HEK293 (cell line): ENCODE data around the gene VPS35L.

Experiments
- CTCF ChIA-PET: fragments of 350-600 bp; formaldehyde crosslinking; extraction: SDS; loops from one replicate; lab custom pipeline; 2021; ENCODE audit warnings: antibody characterized with exemption; lab: Yijun Ruan, JAX
- POLR2A ChIA-PET: fragments of 300-600 bp; formaldehyde crosslinking; extraction: SDS; loops from one replicate; lab custom pipeline; 2020; ENCODE audit warnings: antibody characterized with exemption, inconsistent platforms; lab: Yijun Ruan, JAX
- H3K27ac ChIP-seq: fragments of 200-500 bp; sonication (Bioruptor generic); 2 replicates; pipeline ENCODE4 v1.5.1; 2014; ENCODE audit warnings: low read depth, low read length, control low read depth, inconsistent platforms; ENCODE audit errors: extremely low read depth
- H3K36me3 ChIP-seq, 2 experiments: fragments of 200-500 bp in 1 of 2; sonication (Bioruptor generic) in 1 of 2; 1 replicate in 1 of 2; 2 replicates in 1 of 2; pipeline ENCODE4 v1.5.1; 2014 to 2017; ENCODE audit warnings: inconsistent platforms in 2 of 2, low read length in 2 of 2; ENCODE audit not compliant: control insufficient read depth in 2 of 2, insufficient read depth in 1 of 2
- H3K4me1 ChIP-seq: fragments of 200-500 bp; sonication (Bioruptor generic); 2 replicates; pipeline ENCODE4 v1.5.1; 2014; ENCODE audit warnings: mild to moderate bottlenecking, low read length, inconsistent platforms; ENCODE audit not compliant: control insufficient read depth, insufficient read depth
- H3K4me3 ChIP-seq: 2 replicates; pipeline ENCODE4 v1.5.1; 2011; ENCODE audit warnings: low read depth, mild to moderate bottlenecking, control low read depth, low read length, moderate library complexity
- H3K9me3 ChIP-seq: fragments of 200-500 bp; sonication (Bioruptor generic); 2 replicates; pipeline ENCODE4 v1.5.1; 2014; ENCODE audit warnings: low read depth, low read length, inconsistent platforms; ENCODE audit not compliant: control insufficient read depth, insufficient read depth
- GLIS2 ChIP-seq: fragments of 450-650 bp; formaldehyde crosslinking; IDR thresholded peaks from 2 replicates; pipeline ENCODE4 v1.5.1; 2016; ENCODE audit warnings: missing biosample characterization, missing genetic modification characterization
- OVOL3 ChIP-seq: fragments of 450-650 bp; formaldehyde crosslinking; IDR thresholded peaks from 2 replicates; pipeline ENCODE4 v1.5.1; 2016; ENCODE audit warnings: missing biosample characterization, missing genetic modification characterization
- SP3 ChIP-seq: fragments of 450-650 bp; formaldehyde crosslinking; IDR thresholded peaks from 2 replicates; pipeline ENCODE4 v1.5.1; 2016; ENCODE audit warnings: missing biosample characterization, missing genetic modification characterization
- SP7 ChIP-seq: fragments of 450-650 bp; formaldehyde crosslinking; IDR thresholded peaks from 2 replicates; pipeline ENCODE4 v1.5.1; 2016; ENCODE audit warnings: missing biosample characterization, missing genetic modification characterization
- ZBTB7A ChIP-seq: fragments of 450-650 bp; formaldehyde crosslinking; IDR thresholded peaks from 2 replicates; pipeline ENCODE4 v1.5.1; 2016; ENCODE audit warnings: low read depth, missing biosample characterization, missing genetic modification characterization
- ZFP41 ChIP-seq: fragments of 450-650 bp; formaldehyde crosslinking; IDR thresholded peaks from 2 replicates; pipeline ENCODE4 v1.5.1; 2016; ENCODE audit warnings: missing biosample characterization, missing genetic modification characterization, borderline replicate concordance
- ZIC2 ChIP-seq: fragments of 450-650 bp; formaldehyde crosslinking; IDR thresholded peaks from 2 replicates; pipeline ENCODE4 v1.5.1; 2016; ENCODE audit warnings: missing biosample characterization, missing genetic modification characterization
- ZNF112 ChIP-seq: fragments of 450-650 bp; formaldehyde crosslinking; IDR thresholded peaks from 2 replicates; pipeline ENCODE4 v1.5.0; 2017; ENCODE audit warnings: missing biosample characterization, missing genetic modification characterization
- ZNF211 ChIP-seq: fragments of 450-650 bp; formaldehyde crosslinking; IDR thresholded peaks from 2 replicates; pipeline ENCODE4 v1.5.1; 2016; ENCODE audit warnings: low read depth, missing biosample characterization, missing genetic modification characterization
- ZNF23 ChIP-seq: fragments of 450-650 bp; formaldehyde crosslinking; IDR thresholded peaks from 2 replicates; pipeline ENCODE4 v1.5.1; 2016; ENCODE audit warnings: missing biosample characterization, missing genetic modification characterization, borderline replicate concordance
- ZNF266 ChIP-seq: fragments of 450-650 bp; formaldehyde crosslinking; IDR thresholded peaks from 2 replicates; pipeline ENCODE4 v1.5.1; 2016; ENCODE audit warnings: missing biosample characterization, missing genetic modification characterization, low read depth
- ZNF514 ChIP-seq: fragments of 450-650 bp; formaldehyde crosslinking; IDR thresholded peaks from 2 replicates; pipeline ENCODE4 v1.5.1; 2016; ENCODE audit warnings: missing biosample characterization, missing genetic modification characterization
- ZNF544 ChIP-seq: fragments of 450-650 bp; formaldehyde crosslinking; IDR thresholded peaks from 2 replicates; pipeline ENCODE4 v1.5.0; 2017; ENCODE audit warnings: missing biosample characterization, missing genetic modification characterization
- ZNF561 ChIP-seq: fragments of 450-650 bp; IDR thresholded peaks from 2 replicates; pipeline ENCODE4 v1.5.1; 2018; ENCODE audit warnings: missing biosample characterization, missing genetic modification characterization, borderline replicate concordance
- ZNF701 ChIP-seq: fragments of 450-650 bp; formaldehyde crosslinking; IDR thresholded peaks from 2 replicates; pipeline ENCODE4 v1.5.1; 2016; ENCODE audit warnings: missing biosample characterization, missing genetic modification characterization
- ZNF747 ChIP-seq: fragments of 450-650 bp; formaldehyde crosslinking; IDR thresholded peaks from 2 replicates; pipeline ENCODE4 v1.5.1; 2016; ENCODE audit warnings: missing biosample characterization, missing genetic modification characterization
- ZNF830 ChIP-seq: fragments of 450-650 bp; IDR thresholded peaks from 2 replicates; pipeline ENCODE4 v1.5.0; 2018; ENCODE audit warnings: missing biosample characterization, missing genetic modification characterization, low read depth, mild to moderate bottlenecking, moderate library complexity
- ZSCAN16 ChIP-seq: fragments of 450-650 bp; formaldehyde crosslinking; IDR thresholded peaks from 2 replicates; pipeline ENCODE4 v1.5.1; 2016; ENCODE audit warnings: missing biosample characterization, missing genetic modification characterization
- TF ChIP-seq, protein P1 (sequence below): fragments of 450-650 bp; formaldehyde crosslinking; IDR thresholded peaks from 2 replicates; pipeline ENCODE4 v1.5.0; 2017; ENCODE audit warnings: missing biosample characterization, missing genetic modification characterization, borderline replicate concordance
- TF ChIP-seq, protein P2 (sequence below): fragments of 450-650 bp; formaldehyde crosslinking; IDR thresholded peaks from 2 replicates; pipeline ENCODE4 v1.5.1; 2016; ENCODE audit warnings: missing biosample characterization, missing genetic modification characterization
- TF ChIP-seq, protein P3 (sequence below): fragments of 450-650 bp; formaldehyde crosslinking; IDR thresholded peaks from 2 replicates; pipeline ENCODE4 v1.5.1; 2016; ENCODE audit warnings: missing biosample characterization, missing genetic modification characterization
- TF ChIP-seq, protein P4 (sequence below): fragments of 450-650 bp; formaldehyde crosslinking; IDR thresholded peaks from 2 replicates; pipeline ENCODE4 v1.5.1; 2016; ENCODE audit warnings: missing biosample characterization, missing genetic modification characterization
- TF ChIP-seq, protein P5 (sequence below): fragments of 450-650 bp; formaldehyde crosslinking; IDR thresholded peaks from 2 replicates; pipeline ENCODE4 v1.5.1; 2016; ENCODE audit warnings: missing biosample characterization, missing genetic modification characterization

Gene VPS35L

DNA sequence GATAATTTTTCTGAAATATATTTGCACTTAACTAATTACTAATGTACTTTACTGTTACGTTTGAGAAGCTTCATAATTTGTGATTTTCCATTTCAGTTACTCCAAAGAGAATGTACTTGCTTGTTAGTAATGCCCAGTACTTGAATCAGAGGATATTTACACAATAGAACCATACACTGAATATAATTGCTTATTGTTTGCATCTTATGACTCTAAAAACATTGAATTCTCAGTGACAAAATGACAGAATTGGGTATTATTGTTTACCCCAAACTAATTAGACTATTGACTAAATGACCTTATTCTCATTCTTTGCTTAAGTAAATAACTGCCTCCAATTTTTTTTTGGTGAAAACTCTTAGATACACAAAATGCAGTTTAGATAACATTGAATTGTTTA, 22.9 kb upstream of the VPS35L start:
- Histone ChIP-seq H3K4me3 (no peak overlapping the region), H3K36me3 (peaks cover 30 to 83% of the 10 kb centered on the region in 2 experiments), H3K27ac (no peak overlapping the region), H3K4me1 (no peaks in the 10 kb centered on the region), H3K9me3 (no peaks in the 10 kb centered on the region)
- ChIA-PET POLR2A (no interaction called here), CTCF (interaction anchor here (0.6 kb wide), 1 partner anchor 27 kb away, joined by 3 read pairs; no protein-coding TSS in a partner anchor)
- no peak for TF ChIP-seq OVOL3 (tag by site-specific recombination)
- TF ChIP-seq ZNF211 = no peak
- TF ChIP-seq ZSCAN16 (tag by site-specific recombination) = no peak
- TF ChIP-seq, protein P1, sequence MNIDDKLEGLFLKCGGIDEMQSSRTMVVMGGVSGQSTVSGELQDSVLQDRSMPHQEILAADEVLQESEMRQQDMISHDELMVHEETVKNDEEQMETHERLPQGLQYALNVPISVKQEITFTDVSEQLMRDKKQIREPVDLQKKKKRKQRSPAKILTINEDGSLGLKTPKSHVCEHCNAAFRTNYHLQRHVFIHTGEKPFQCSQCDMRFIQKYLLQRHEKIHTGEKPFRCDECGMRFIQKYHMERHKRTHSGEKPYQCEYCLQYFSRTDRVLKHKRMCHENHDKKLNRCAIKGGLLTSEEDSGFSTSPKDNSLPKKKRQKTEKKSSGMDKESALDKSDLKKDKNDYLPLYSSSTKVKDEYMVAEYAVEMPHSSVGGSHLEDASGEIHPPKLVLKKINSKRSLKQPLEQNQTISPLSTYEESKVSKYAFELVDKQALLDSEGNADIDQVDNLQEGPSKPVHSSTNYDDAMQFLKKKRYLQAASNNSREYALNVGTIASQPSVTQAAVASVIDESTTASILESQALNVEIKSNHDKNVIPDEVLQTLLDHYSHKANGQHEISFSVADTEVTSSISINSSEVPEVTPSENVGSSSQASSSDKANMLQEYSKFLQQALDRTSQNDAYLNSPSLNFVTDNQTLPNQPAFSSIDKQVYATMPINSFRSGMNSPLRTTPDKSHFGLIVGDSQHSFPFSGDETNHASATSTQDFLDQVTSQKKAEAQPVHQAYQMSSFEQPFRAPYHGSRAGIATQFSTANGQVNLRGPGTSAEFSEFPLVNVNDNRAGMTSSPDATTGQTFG (tag by site-specific recombination) = no peak

DNA sequence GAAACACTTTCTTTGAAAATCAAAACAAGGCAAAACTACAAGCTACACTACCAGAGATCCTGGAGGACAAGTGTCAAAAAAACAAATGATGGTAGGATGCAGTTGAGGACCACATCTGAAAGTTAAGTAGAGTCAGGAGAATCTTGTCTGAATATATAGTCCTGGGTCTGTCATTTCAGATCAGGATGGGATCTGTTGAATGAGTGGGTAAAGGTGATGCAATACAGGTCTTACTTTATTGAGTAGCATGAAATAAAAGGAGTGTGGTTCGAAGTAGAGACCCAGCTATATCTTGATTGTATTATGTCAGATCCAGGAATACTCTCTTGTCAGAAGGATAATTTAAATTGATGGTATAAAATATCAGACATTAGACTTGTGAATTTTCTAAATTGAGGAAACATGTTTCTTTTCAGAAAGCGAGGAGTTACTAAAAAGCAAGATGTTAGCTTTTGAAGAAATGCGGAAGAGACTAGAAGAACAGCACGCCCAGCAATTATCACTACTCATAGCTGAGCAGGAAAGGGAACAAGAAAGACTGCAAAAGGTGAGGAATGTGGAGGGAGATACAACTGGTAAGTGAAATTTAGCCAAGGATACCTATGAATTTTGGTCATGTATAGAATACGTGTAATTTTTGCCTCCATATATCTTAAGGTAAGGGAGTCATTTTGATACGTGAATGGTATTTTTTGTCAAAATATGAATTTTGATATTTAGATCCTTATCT, 15.1 kb upstream of the VPS35L start:
- Histone ChIP-seq H3K36me3 (peaks cover 33 to 84% of the 10 kb centered on the region in 2 experiments), H3K27ac (no peak overlapping the region), H3K4me3 (no peak overlapping the region), H3K4me1 (no peaks in the 10 kb centered on the region), H3K9me3 (no peaks in the 10 kb centered on the region)
- ChIA-PET CTCF (interaction anchor here (1.0 to 2.4 kb wide), 2 partner anchors 14 to 843 kb away, joined by 3 to 17 read pairs; partner anchors contain the start of gene VPS35L), POLR2A (no interaction called here)
- TF ChIP-seq ZNF701 (tag by site-specific recombination) = no peak
- no peak for TF ChIP-seq ZNF266
- TF ChIP-seq SP3 (tag by site-specific recombination) = no peak
- no peak for TF ChIP-seq ZIC2 (tag by site-specific recombination)
- TF ChIP-seq ZNF514 = no peak
- TF ChIP-seq, protein P2, sequence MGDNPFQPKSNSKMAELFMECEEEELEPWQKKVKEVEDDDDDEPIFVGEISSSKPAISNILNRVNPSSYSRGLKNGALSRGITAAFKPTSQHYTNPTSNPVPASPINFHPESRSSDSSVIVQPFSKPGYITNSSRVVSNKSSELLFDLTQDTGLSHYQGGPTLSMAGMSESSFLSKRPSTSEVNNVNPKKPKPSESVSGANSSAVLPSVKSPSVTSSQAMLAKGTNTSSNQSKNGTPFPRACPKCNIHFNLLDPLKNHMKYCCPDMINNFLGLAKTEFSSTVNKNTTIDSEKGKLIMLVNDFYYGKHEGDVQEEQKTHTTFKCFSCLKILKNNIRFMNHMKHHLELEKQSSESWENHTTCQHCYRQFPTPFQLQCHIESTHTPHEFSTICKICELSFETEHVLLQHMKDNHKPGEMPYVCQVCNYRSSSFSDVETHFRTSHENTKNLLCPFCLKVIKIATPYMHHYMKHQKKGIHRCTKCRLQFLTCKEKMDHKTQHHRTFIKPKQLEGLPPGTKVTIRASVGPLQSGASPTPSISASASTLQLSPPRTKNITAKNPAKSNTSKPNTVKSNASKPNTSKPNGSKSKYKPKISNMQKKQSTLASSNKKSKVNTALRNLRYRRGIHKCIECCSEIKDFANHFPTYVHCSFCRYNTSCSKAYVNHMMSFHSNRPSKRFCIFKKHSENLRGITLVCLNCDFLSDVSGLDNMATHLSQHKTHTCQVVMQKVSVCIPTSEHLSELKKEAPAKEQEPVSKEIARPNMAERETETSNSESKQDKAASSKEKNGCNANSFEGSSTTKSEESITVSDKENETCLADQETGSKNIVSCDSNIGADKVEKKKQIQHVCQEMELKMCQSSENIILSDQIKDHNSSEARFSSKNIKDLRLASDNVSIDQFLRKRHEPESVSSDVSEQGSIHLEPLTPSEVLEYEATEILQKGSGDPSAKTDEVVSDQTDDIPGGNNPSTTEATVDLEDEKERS (tag by site-specific recombination) = no peak
- TF ChIP-seq, protein P3, sequence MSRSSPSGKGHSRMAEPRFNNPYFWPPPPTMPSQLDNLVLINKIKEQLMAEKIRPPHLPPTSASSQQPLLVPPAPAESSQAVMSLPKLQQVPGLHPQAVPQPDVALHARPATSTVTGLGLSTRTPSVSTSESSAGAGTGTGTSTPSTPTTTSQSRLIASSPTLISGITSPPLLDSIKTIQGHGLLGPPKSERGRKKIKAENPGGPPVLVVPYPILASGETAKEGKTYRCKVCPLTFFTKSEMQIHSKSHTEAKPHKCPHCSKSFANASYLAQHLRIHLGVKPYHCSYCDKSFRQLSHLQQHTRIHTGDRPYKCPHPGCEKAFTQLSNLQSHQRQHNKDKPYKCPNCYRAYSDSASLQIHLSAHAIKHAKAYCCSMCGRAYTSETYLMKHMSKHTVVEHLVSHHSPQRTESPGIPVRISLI (tag by site-specific recombination) = no peak
- no peak for TF ChIP-seq ZFP41 (tag by site-specific recombination)
- TF ChIP-seq ZNF747 (tag by site-specific recombination) = no peak
- TF ChIP-seq ZNF561 (tag by site-specific recombination) = no peak
- TF ChIP-seq, protein P4, sequence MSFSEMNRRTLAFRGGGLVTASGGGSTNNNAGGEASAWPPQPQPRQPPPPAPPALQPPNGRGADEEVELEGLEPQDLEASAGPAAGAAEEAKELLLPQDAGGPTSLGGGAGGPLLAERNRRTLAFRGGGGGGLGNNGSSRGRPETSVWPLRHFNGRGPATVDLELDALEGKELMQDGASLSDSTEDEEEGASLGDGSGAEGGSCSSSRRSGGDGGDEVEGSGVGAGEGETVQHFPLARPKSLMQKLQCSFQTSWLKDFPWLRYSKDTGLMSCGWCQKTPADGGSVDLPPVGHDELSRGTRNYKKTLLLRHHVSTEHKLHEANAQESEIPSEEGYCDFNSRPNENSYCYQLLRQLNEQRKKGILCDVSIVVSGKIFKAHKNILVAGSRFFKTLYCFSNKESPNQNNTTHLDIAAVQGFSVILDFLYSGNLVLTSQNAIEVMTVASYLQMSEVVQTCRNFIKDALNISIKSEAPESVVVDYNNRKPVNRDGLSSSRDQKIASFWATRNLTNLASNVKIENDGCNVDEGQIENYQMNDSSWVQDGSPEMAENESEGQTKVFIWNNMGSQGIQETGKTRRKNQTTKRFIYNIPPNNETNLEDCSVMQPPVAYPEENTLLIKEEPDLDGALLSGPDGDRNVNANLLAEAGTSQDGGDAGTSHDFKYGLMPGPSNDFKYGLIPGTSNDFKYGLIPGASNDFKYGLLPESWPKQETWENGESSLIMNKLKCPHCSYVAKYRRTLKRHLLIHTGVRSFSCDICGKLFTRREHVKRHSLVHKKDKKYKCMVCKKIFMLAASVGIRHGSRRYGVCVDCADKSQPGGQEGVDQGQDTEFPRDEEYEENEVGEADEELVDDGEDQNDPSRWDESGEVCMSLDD (tag by site-specific recombination) = no peak
- no peak for TF ChIP-seq ZNF544 (tag by site-specific recombination)
- no peak for TF ChIP-seq SP7 (tag by site-specific recombination)
- TF ChIP-seq ZBTB7A = no peak
- TF ChIP-seq, protein P5, sequence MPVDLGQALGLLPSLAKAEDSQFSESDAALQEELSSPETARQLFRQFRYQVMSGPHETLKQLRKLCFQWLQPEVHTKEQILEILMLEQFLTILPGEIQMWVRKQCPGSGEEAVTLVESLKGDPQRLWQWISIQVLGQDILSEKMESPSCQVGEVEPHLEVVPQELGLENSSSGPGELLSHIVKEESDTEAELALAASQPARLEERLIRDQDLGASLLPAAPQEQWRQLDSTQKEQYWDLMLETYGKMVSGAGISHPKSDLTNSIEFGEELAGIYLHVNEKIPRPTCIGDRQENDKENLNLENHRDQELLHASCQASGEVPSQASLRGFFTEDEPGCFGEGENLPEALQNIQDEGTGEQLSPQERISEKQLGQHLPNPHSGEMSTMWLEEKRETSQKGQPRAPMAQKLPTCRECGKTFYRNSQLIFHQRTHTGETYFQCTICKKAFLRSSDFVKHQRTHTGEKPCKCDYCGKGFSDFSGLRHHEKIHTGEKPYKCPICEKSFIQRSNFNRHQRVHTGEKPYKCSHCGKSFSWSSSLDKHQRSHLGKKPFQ (tag by site-specific recombination) = no peak
- no peak for TF ChIP-seq ZNF830
- no peak for TF ChIP-seq GLIS2
- no peak for TF ChIP-seq ZNF112 (tag by site-specific recombination)
- no peak for TF ChIP-seq ZNF23 (tag by site-specific recombination)
